Neuron (in vitro differentiated cells): Measurements from ENCODE around the gene XPA.
"Not testable (repeated sequence)": the region's sequence is repeated elsewhere in the genome, so short reads cannot be mapped to it uniquely, and the experiment has no call there.

ENCODE experiments used
- H2AFZ ChIP-seq: one replicate; pipeline ENCODE4 v1.6.1; 2013; ENCODE audit warnings: low read depth, mild to moderate bottlenecking, inconsistent platforms, low read length, moderate library complexity
- H3K27me3 ChIP-seq: one replicate; pipeline ENCODE4 v1.6.1; 2013; ENCODE audit warnings: low read length; ENCODE audit not compliant: insufficient read depth
- H3K36me3 ChIP-seq: one replicate; pipeline ENCODE4 v1.6.1; 2013; ENCODE audit warnings: low read length; ENCODE audit not compliant: insufficient read depth
- H3K4me1 ChIP-seq: one replicate; pipeline ENCODE4 v1.6.1; 2013; ENCODE audit warnings: low read length; ENCODE audit not compliant: insufficient read depth
- H3K4me3 ChIP-seq: 2 replicates; pipeline ENCODE4 v1.5.1; 2013; ENCODE audit warnings: mild to moderate bottlenecking, low read length, moderate library complexity
- H3K9me3 ChIP-seq: one replicate; pipeline ENCODE4 v1.6.1; 2013; ENCODE audit warnings: low read length

XPA gene

DNA sequence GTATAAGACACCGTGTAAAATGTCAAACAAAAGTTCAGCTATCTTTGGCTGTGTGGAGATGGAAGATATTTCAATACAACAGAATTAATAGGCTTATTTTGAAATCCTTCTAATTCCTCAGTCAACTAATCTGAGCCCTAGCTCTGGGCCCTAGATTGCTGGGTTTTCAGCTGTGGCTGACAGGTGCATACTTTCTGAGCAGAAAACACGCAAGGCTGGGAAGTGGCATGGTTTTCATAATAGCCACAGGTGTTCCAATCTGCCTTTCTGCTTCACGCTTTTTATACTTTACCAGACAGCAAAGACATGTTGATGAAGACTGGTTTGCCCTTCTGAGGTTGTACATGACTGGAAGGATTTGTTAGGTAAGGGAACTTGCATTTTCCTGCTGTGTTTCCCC, 20.7 kb upstream of the XPA start:
- no peaks in the 10 kb centered on the region for H3K4me1 ChIP-seq
- peaks cover 14% of the 10 kb centered on the region for H3K27me3 ChIP-seq
- H3K4me3 ChIP-seq = no peak overlapping the region
- H2AFZ ChIP-seq = no peak overlapping the region
- peaks cover 2% of the 10 kb centered on the region for H3K9me3 ChIP-seq
- H3K36me3 ChIP-seq = no peaks in the 10 kb centered on the region

DNA sequence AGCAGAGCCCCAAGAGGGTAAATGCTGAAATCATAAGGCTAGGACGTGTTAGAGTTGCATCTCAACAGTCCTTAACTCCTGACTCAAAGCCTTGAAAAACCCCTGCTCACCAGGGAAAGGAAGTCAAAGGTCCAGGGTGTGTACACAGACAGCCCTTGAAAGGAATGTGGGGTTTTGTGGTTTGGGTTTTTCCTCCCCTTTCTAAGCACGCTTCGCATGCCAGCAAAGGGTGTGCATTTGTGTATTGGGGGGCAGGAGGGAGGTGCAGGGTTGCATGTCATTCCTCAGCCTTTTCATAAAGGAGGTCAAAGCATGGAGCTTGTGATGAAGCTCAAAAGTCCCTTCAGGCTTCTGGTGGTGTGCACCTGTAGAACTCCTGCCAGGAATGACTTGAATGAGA, 17.3 kb upstream of the XPA start:
- no peaks in the 10 kb centered on the region for H3K36me3 ChIP-seq
- no peaks in the 10 kb centered on the region for H3K9me3 ChIP-seq
- no peak overlapping the region for H3K4me3 ChIP-seq
- no peaks in the 10 kb centered on the region for H3K4me1 ChIP-seq
- peaks cover 14% of the 10 kb centered on the region for H3K27me3 ChIP-seq
- no peak overlapping the region for H2AFZ ChIP-seq

DNA sequence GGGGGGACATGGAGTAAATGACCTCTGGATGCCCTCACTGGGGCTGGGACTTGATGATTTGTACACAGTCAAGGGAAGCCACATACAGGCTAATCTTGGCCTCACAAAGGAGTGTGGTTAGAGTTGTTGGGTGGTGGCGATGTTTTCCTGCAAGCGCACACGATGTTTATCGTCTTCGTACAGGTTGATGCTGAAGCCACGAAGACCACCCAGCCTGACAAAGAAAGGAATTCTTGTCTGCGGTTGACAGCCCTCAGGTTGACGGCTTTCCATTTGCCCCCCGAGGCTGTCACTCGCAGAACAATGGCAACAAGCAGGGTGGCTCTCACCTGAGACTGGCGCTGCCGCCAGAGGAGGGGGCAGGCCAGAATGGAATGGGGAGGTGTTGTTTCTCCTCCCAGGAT, 14.1 kb upstream of the XPA start:
- peaks cover 22% of the 10 kb centered on the region for H3K27me3 ChIP-seq
- H3K4me1 ChIP-seq = no peaks in the 10 kb centered on the region

DNA sequence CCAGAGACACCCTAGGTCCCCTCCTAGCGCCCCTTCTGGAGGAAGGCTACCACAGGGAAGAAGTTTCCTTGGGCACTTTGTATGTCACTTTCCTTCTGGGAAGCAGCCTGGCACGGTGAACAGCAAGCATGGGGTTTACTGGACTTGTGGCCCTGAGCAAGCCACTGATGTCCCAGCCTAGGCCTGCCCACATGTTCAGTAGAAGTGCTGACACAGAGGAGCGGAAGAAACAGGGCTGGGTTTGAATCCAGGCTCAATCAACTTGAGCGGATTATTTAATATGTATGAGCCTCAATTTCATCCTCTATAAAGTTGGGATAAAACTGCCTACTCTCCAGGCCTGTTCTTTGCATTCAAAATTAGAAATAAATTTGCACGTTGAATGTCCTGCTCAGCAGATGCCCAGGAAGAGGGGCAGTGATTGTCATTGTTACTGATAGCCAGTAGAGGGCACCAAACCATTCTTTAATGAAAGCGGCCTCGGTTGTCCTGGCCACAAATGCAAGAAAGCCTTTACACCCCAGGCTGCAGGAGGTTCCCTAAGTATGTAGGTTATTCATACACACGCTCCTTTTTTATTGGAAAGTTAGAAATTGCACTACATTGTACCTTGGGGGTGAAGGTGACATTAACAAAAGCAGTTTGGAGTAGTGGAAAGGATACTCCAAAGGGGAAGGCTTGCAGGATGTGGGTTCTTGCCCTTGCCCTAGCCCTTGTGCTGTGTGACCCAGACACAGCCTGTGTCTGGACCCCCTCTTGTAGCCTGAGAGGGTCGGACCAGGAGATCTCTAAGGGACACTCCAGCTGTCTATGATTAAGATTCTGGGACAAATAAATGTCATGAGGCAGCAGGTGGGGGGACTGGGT, 13.4 kb upstream of the XPA start:
- no peak overlapping the region for H3K4me3 ChIP-seq
- no peaks in the 10 kb centered on the region for H3K4me1 ChIP-seq
- H3K9me3 ChIP-seq = no peaks in the 10 kb centered on the region
- peak overlapping the region; percentile 10 for H2AFZ ChIP-seq
- no peaks in the 10 kb centered on the region for H3K36me3 ChIP-seq
- H3K27me3 ChIP-seq = peaks cover 28% of the 10 kb centered on the region

More for the DNA sequence above, 14.1 kb upstream of the XPA start:
- no peaks in the 10 kb centered on the region for H3K9me3 ChIP-seq
- no peak overlapping the region for H3K4me3 ChIP-seq
- no peak overlapping the region for H2AFZ ChIP-seq
- H3K36me3 ChIP-seq = no peaks in the 10 kb centered on the region

DNA sequence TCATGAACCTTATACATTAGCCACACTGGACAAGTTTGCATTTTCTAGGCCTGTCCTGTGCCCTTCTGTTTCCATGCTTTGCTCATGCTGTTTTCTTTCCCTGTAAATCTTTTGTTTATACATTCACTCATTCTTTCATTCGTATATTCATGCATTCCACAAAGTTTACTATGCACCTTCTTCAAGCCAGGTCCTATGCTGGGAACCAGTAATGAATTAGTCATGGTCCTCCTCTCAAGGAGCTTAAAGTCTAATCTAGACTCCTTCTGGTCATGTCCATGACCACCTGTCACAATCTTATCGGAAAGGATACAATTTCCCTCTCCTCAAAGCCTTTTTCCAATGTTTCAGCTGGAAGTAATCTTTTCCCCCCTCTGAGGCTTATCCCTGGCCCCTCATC, 9.1 kb upstream of the XPA start:
- Histone ChIP-seq H3K4me3 (no peak overlapping the region), H3K27me3 (peaks cover 39% of the 10 kb centered on the region), H3K4me1 (peaks cover 8% of the 10 kb centered on the region)

DNA sequence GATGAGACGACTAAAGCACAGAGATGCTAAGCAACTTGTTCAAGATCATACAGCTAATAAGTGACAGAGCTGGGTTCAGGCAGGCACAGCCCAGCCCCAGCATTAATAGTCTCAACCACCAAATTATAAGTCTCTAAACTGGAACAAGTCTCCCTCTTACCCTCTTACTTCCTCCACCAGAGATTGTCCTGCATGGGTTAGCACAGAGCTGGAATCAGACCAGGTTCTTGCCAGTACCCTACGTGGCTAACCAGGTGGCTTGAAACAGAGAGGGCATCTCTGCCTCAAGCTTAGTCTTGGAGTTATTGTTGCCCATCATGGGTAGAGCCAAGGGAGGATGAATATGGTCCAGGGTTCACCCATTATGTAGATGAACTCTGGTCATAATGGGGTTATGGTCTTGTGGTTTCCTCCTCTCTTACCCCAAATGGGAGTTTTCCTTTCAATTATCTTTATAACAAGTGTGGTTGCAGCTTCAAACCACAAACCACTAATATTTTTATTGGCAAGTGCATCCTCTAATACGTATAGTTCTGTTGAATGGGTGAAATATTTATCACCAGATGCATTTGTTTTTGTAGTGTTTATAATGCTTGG, 8.3 kb upstream of the XPA start:
- peaks cover 8% of the 10 kb centered on the region for H3K4me1 ChIP-seq

More for the DNA sequence above, 9.1 kb upstream of the XPA start:
- Histone ChIP-seq H3K9me3 (no peaks in the 10 kb centered on the region), H2AFZ (no peak overlapping the region), H3K36me3 (no peaks in the 10 kb centered on the region)

DNA sequence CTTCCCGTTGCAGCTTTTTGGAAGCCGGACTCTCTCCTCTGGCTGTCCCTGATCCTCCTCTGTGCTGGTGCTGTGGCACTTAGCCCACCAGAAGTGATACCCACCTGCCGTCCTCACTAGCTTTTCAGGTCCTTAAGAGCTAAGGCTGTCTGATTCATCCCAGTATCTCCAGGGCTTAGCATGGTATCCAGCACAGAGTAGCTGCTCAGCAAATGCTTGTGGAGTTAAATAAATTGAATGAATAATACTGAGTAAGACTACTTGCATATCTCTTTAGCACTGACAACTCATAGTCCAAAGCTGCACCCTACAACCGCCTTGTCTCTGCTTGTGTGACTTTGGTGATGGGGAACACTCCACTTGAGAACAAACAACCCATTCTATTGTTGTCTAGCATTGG, 7.7 kb upstream of the XPA start:
- no peaks in the 10 kb centered on the region for H3K9me3 ChIP-seq
- no peak overlapping the region for H3K4me3 ChIP-seq
- no peaks in the 10 kb centered on the region for H3K36me3 ChIP-seq
- no peak overlapping the region for H2AFZ ChIP-seq
- H3K4me1 ChIP-seq = peaks cover 8% of the 10 kb centered on the region
- H3K27me3 ChIP-seq = peaks cover 41% of the 10 kb centered on the region

More for the DNA sequence above, 8.3 kb upstream of the XPA start:
- Histone ChIP-seq H3K27me3 (peaks cover 41% of the 10 kb centered on the region), H2AFZ (no peak overlapping the region), H3K4me3 (no peak overlapping the region), H3K36me3 (no peaks in the 10 kb centered on the region), H3K9me3 (no peaks in the 10 kb centered on the region)

DNA sequence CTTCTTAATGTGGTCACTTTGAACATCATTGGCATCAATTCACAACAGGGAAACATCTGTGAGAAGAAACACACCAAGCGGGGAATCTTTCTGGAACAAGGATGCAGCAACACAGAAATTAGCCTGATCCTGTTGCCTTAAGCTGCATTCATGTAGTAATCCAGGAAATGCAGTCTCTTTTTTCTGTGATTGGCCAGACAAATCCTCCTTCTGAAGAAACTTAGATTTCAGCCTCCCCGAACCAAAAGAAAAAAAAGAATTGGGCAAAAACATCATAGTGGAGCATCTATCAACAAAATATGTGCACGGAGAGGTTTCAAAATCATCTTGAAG, 7.2 kb upstream of the XPA start:
- Histone ChIP-seq H3K4me1 (peaks cover 8% of the 10 kb centered on the region), H2AFZ (peak overlapping the region; percentile 41), H3K9me3 (no peaks in the 10 kb centered on the region), H3K27me3 (peaks cover 41% of the 10 kb centered on the region), H3K36me3 (no peaks in the 10 kb centered on the region), H3K4me3 (no peak overlapping the region)

DNA sequence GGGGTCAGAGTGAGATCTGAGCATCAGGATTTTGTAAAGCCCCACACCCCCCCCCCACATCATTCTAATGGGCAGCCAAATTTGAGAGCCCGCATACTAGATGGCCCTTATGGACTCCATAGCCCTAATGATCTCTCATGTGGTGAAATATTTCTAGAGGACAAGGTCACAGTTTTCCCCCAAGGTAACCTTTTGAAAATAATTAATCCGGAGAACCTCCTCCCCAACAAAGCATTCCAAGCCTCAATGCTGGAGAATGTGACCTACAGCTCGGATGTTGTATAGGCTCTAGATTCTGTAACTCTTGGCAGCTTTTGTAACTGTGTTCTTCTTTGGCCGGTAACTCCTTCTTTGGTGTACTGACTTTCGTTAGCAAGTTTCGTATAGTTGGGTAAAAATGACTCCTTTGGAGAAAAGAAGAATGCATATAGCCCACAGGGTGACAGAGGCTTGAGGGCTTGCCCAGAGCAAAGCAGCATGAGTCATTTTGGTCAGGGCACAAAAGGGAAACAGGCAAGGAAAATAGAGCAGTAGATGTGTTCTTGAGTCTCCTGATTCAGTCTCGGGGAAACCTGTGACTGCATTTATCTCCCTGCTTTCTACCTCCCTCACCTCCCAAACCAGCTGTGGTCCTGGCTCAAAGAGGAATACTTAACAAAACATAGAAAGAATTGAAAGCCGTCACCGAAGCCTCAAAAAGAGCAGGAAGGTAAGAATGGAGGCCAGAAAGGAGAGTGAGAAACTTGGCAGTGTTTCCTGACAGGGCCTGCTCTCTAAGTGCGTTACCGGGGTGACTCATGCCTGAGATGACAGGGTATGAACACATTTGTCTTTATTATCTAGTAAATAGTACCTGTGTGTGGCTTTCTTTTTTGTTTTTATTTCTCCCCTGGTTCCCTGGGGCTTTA, 6.6 kb upstream of the XPA start:
- H3K27me3 ChIP-seq = peaks cover 40% of the 10 kb centered on the region
- peaks cover 8% of the 10 kb centered on the region for H3K4me1 ChIP-seq
- H2AFZ ChIP-seq = peak overlapping the region; percentile 41
- no peak overlapping the region for H3K4me3 ChIP-seq
- no peaks in the 10 kb centered on the region for H3K36me3 ChIP-seq
- H3K9me3 ChIP-seq = no peaks in the 10 kb centered on the region

DNA sequence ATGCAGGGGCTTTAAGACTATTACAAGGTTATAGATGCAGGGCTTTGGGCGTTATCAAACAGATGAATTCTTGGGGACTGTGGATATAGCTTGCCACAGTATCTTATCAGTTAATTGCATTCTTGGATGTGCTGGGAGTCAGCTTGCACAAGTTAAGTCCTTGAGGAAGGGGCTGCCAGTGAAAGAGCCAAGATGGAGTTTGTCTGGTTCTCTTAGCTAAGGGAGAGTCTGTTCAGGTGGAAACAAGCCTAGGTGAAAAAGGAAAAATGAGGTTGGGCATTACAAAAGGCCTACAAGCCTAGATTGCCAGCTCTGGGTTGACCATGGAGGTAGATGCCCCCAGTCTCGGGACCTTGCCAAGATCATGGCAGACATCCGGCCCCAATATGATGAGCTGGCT, 2.7 kb upstream of the XPA start:
- not testable (repeated sequence) for H3K4me3 ChIP-seq, H2AFZ ChIP-seq, H3K9me3 ChIP-seq, H3K36me3 ChIP-seq
- H3K4me1 ChIP-seq = peaks cover 22% of the 10 kb centered on the region
- H3K27me3 ChIP-seq = peaks cover 14% of the 10 kb centered on the region

DNA sequence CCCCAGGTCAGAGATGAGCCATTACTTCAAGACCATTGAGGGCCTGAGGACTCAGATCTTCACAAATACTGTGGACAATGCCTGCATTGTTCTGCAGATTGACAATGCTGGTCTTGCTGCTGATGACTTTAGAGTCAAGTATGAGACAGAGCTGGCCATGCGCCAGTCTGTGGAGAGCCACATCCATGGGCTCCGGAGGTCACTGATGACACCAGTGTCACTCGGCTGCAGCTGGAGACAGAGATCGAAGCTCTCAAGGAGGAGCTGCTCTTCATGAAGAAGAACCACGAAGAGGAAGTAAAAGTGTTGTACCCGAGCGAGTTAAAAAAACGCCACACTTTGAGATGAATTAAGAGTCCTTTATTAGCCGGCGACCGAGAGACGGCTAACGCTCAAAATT, 2.1 kb upstream of the XPA start:
- not testable (repeated sequence) for H3K4me3 ChIP-seq, H3K9me3 ChIP-seq, H2AFZ ChIP-seq, H3K36me3 ChIP-seq, H3K27me3 ChIP-seq
- H3K4me1 ChIP-seq = peaks cover 23% of the 10 kb centered on the region

DNA sequence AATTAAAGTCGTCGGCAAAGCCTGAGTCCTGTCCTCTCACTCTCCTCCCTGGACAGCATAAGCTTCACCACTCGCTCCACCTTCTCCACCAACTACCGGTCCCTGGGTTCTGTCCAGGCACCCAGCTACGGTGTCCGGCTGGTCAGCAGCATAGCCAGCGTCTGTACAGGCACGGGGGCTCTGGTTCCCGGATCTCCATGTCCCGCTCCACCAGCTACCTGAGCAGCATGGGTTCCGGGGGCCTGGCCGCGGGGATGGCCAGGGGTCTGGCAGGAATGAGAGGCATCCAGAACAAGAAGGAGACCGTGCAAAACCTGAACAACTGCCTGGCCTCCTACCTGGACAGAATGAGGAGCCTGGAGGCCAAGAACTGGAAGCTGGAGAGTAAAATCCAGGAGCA, 1.7 kb upstream of the XPA start:
- no peak overlapping the region for H2AFZ ChIP-seq
- H3K9me3 ChIP-seq = no peaks in the 10 kb centered on the region
- peaks cover 19% of the 10 kb centered on the region for H3K4me1 ChIP-seq
- no peak overlapping the region for H3K4me3 ChIP-seq
- peaks cover 7% of the 10 kb centered on the region for H3K27me3 ChIP-seq
- no peaks in the 10 kb centered on the region for H3K36me3 ChIP-seq

DNA sequence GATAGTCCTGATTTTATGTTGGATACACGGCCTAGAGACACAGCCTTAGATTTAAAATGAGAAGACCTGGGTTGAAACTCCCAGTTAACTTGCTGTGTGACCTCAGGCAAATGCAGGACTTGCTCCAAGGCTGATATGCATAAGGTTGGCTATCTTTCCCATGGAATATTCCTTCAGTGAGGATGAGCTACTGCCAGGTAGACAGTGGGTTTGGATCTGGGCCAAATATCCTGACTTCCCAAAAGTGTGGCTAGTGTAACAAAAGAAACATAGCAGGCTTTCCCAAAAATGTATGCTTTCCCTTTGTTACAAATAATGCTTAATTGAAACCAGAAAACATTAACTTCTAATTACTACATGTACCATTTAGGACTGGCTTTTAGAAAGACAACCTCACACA, 697 bp upstream of the XPA start:
- peak overlapping the region; percentile 98 for H2AFZ ChIP-seq
- H3K36me3 ChIP-seq = no peaks in the 10 kb centered on the region
- H3K27me3 ChIP-seq = peaks cover 4% of the 10 kb centered on the region
- peaks cover 15% of the 10 kb centered on the region for H3K4me1 ChIP-seq
- H3K4me3 ChIP-seq = peak overlapping the region; percentile 69
- no peaks in the 10 kb centered on the region for H3K9me3 ChIP-seq
